ENCODE data around the gene SLC19A1. TPM values are rescaled to one million over a fixed set of nuclear protein-coding genes. Genes with fewer than 3 reads are reported as not detected.
A peak's percentile ranks its signal among the peaks of the same experiment; 100 is the strongest.

SLC19A1 gene
- total RNA-seq, 4 donors from 2014 or later: 3.6 to 7.3 (median 5.0) TPM

DNA sequence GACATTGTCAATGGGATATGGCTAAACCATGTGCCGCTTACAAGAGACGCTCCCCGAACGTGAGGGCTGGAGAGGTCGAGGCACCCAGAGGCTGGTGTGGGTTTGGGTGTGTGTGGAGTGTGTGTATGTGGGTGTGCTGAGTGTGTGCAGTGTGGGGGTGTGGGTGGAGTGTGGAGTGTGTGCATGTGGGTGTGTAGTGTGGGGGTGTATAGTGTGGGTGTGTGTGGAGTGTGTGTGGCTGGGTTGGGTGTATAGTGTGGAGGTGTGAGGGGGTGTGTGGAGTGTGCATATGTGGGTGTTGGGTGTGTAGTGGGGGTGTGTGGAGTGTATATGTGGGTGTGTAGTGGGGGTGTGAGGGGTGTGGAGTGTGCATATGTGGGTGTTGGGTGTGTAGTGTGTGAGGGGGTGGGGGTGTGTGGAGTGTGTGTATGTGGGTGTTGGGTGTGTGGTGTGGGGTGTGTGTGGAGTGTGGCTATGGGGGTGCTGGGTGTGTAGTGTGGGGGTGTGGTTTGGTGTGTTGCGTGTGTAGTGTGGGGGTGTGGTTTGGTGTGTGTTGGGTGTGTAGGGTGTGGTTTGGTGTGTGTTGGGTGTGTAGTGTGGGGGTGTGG is 42.2 kb downstream of the SLC19A1 start:
- peak in 1 of 2 donors; percentile 21 for DNase-seq (ENCODE audit: low spot score in 2 of 2)
- TF ChIP-seq, protein P1, sequence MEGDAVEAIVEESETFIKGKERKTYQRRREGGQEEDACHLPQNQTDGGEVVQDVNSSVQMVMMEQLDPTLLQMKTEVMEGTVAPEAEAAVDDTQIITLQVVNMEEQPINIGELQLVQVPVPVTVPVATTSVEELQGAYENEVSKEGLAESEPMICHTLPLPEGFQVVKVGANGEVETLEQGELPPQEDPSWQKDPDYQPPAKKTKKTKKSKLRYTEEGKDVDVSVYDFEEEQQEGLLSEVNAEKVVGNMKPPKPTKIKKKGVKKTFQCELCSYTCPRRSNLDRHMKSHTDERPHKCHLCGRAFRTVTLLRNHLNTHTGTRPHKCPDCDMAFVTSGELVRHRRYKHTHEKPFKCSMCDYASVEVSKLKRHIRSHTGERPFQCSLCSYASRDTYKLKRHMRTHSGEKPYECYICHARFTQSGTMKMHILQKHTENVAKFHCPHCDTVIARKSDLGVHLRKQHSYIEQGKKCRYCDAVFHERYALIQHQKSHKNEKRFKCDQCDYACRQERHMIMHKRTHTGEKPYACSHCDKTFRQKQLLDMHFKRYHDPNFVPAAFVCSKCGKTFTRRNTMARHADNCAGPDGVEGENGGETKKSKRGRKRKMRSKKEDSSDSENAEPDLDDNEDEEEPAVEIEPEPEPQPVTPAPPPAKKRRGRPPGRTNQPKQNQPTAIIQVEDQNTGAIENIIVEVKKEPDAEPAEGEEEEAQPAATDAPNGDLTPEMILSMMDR (IDR thresholded peaks at IDR 0.05): no peak
- no peak for TF ChIP-seq POLR2A (IDR thresholded peaks at IDR 0.05)
- no peak overlapping the region for H3K4me3 ChIP-seq (ENCODE audit: low read depth, poor library complexity, severe bottlenecking)
- WGBS, 2 donors: 89 to 91% methylated on average over 6 of the region's 6 CpGs
- intact Hi-C loops (cut with DNase I; ENCODE audit: low total_unique reads): no loop called here

DNA sequence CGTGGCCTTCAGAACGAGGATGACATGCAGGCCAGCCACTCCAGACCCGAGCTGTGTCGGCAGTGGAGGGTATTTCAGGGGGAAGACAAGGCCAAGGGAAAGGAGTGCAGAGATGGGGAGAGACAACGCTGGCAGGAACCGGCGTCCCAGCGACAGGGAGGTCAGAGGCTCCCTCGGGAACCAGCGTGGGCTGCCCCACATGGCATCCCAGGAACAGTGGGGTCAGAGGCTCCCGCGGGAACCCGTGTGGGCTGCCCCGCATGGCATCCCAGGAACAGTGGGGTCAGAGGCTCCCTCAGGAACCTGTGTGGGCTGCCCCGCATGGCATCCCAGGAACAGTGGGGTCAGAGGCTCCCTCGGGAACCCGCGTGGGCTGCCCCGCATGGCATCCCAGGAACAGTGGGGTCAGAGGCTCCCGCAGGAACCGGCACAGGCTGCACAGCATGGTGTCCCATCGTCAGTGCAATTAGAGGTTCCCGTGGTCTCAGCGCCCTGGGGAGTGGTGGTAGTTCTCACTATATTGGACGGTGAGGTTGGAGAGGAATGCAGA is 43.0 kb downstream of the SLC19A1 start:
- no peak overlapping the region for H3K4me3 ChIP-seq (ENCODE audit: low read depth, poor library complexity, severe bottlenecking)
- WGBS, 2 donors: 87 to 91% methylated on average over 24 to 25 of the region's 25 CpGs
- DNase-seq (ENCODE audit: low spot score in 2 of 2): peak in 1 of 2 donors; percentile 81
- TF ChIP-seq POLR2A (IDR thresholded peaks at IDR 0.05): no peak
- TF ChIP-seq, protein P1 (IDR thresholded peaks at IDR 0.05): no peak
- intact Hi-C loops (cut with DNase I; ENCODE audit: low total_unique reads): no loop called here

DNA sequence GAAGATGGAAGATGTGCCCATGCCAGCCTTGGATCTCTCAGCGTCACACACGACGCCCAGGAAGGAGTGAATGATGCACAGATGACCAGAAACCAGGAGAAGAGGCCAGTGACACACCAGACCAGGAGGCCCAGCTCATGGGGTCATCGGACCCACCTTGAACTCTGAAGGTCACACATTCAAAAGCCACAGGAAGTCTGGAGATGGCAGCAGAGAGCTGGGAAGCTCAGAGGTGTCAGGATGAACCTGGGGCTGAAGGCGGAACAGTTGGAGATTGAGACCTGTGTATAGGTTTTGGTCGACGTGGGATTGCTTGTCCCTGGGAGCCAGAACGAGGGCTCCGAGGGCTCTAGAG is 43.6 kb downstream of the SLC19A1 start:
- no peak overlapping the region for H3K4me3 ChIP-seq (ENCODE audit: low read depth, poor library complexity, severe bottlenecking)
- intact Hi-C loops (cut with DNase I; ENCODE audit: low total_unique reads): no loop called here
- TF ChIP-seq POLR2A (IDR thresholded peaks at IDR 0.05): no peak
- TF ChIP-seq, protein P1 (IDR thresholded peaks at IDR 0.05): no peak
- WGBS, 2 donors: 89% methylated on average over 9 of the region's 9 CpGs
- peak in 1 of 2 donors; percentile 77 for DNase-seq (ENCODE audit: low spot score in 2 of 2)

DNA sequence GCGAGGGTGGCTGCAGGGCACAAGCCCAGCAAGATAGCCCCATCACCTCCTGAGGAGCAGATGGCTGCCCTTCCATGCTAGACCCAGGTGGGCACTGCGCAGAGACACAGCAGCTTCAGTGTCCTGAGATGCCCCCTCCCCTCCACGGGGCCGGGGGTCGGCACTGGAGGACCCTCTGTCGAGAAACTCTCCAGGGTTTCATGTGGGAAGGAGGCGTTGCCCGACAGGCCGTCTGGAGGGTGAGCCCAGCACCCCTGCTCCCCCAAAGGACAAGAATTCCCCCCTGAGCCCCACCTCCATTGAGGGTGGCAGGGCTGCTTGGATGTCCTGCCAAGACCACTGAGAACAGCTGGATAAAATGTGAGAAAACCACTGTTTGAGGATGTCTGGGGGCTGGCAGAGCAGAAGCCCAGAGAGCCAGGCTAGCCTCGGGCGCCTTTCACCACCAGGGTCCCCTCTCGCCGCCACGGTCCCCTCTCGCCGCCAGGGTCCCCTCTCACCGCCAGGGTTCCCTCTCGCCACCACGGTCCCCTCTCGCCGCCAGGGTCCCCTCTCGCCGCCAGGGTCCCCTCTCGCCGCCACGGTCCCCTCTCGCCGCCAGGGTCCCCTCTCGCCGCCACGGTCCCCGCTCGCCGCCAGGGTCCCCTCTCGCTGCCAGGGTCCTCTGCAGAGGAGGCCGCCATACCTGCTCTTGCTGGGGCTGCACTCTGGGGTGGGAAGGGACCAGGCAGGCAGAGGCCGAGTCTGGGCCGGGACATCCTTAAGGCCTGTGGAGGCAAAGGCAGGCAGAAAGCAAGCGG is 44.2 kb downstream of the SLC19A1 start:
- intact Hi-C loops (cut with DNase I; ENCODE audit: low total_unique reads): no loop called here
- 96 to 97% methylated on average over 35 to 36 of the region's 39 CpGs for WGBS, 2 donors
- H3K4me3 ChIP-seq (ENCODE audit: low read depth, poor library complexity, severe bottlenecking): no peak overlapping the region
- no peak for TF ChIP-seq POLR2A (IDR thresholded peaks at IDR 0.05)
- TF ChIP-seq, protein P1 (IDR thresholded peaks at IDR 0.05): no peak
- peak in 1 of 2 donors; percentile 78 for DNase-seq (ENCODE audit: low spot score in 2 of 2)

DNA sequence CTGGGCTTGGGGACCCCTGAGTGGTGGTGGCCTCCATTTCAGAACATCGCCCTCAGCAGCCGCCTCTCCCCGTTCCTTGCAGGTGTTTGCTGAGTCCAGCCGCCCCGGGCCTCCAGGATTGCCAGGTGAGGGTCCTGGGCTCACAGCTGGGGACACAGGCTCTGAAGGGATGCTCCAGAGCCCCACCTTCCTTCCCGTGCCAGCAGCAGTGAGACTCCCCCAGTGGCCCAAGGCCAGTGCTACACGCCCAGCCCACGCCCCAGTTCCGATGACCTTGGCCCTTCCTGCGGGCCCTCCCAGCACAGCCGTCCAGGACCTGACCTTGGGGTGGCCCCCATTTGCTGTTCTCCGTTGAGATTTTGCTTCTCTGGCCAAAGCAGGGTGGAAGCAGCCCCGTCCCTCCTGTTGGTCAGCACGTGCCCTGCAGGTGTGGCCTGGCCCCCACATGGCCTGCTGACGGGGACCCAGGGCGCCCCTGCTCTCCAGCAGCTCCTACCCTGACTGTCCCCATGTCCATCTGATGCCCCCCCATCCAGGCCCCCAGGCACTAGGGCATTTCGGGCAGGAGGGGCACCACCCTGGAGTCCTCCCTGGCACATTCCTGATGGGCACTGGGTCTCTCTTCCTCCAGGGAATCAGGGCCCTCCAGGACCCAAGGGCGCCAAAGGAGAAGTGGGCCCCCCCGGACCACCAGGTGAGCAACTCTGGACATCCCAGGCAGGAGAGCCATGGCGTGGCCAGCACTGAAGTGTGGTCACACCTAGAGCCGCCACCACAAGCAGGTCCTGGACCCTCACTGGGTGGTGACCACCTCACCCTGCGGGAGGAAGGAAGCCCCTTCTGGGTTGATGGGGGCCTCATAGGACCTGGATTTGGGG is 45.0 kb downstream of the SLC19A1 start:
- TF ChIP-seq, protein P1 (IDR thresholded peaks at IDR 0.05): no peak
- no peak for TF ChIP-seq POLR2A (IDR thresholded peaks at IDR 0.05)
- intact Hi-C loops (cut with DNase I; ENCODE audit: low total_unique reads): no loop called here
- peak in 1 of 2 donors; percentile 76 for DNase-seq (ENCODE audit: low spot score in 2 of 2)
- no peak overlapping the region for H3K4me3 ChIP-seq (ENCODE audit: low read depth, poor library complexity, severe bottlenecking)
- WGBS, 2 donors: 90 to 91% methylated on average over 19 to 21 of the region's 22 CpGs
